ENCODE data around the gene NFATC2. TPM values are rescaled to one million over a fixed set of nuclear protein-coding genes. Genes with fewer than 3 reads are reported as not detected.

The NFATC2 gene
- total RNA-seq, 2 donors from 2014 or later, result 5.8 to 7.3 TPM

GRCh38 chr20:51526754-51527153 lies 15.8 kb downstream of the NFATC2 start:
- TF ChIP-seq CTCF (IDR thresholded peaks at IDR 0.05), result no peak
- Histone ChIP-seq H3K4me3 (no peak overlapping the region), H3K9ac (ENCODE audit: low read depth in 2 of 2, low read length in 2 of 2) (no peak overlapping the region), H3K36me3 (no peaks in the 10 kb centered on the region), H3K27ac (no peak overlapping the region), H3K9me3 (no peaks in the 10 kb centered on the region), H3K4me1 (no peaks in the 10 kb centered on the region), H3K27me3 (no peaks in the 10 kb centered on the region)
- no peak for DNase-seq
- intact Hi-C loops (cut with DNase I), result no loop called here

GRCh38 chr20:51526106-51526470 lies 16.4 kb downstream of the NFATC2 start:
- intact Hi-C loops (cut with DNase I), result no loop called here
- H3K4me1 ChIP-seq, result no peaks in the 10 kb centered on the region
- no peak for DNase-seq
- H3K36me3 ChIP-seq, result no peaks in the 10 kb centered on the region
- no peak overlapping the region for H3K9ac ChIP-seq (ENCODE audit: low read depth in 2 of 2, low read length in 2 of 2)
- no peak overlapping the region for H3K4me3 ChIP-seq
- no peaks in the 10 kb centered on the region for H3K27me3 ChIP-seq
- H3K9me3 ChIP-seq, result no peaks in the 10 kb centered on the region
- TF ChIP-seq CTCF (IDR thresholded peaks at IDR 0.05), result no peak
- peak overlapping the region; percentile 7 for H3K27ac ChIP-seq

GRCh38 chr20:51525241-51526105 lies 17.0 kb downstream of the NFATC2 start:
- Histone ChIP-seq H3K4me3 (no peak overlapping the region), H3K9ac (ENCODE audit: low read depth in 2 of 2, low read length in 2 of 2) (no peak overlapping the region), H3K4me1 (no peaks in the 10 kb centered on the region), H3K27ac (no peak overlapping the region), H3K27me3 (no peaks in the 10 kb centered on the region), H3K36me3 (no peaks in the 10 kb centered on the region), H3K9me3 (no peaks in the 10 kb centered on the region)
- DNase-seq, result peak; percentile 30
- intact Hi-C loops (cut with DNase I), result no loop called here
- TF ChIP-seq CTCF (IDR thresholded peaks at IDR 0.05), result no peak

- DNase-seq, result no peak
- TF ChIP-seq CTCF (IDR thresholded peaks at IDR 0.05), result no peak
- Histone ChIP-seq H3K27me3 (no peaks in the 10 kb centered on the region), H3K36me3 (no peaks in the 10 kb centered on the region), H3K9ac (ENCODE audit: low read depth in 2 of 2, low read length in 2 of 2) (no peak overlapping the region), H3K4me3 (no peak overlapping the region), H3K27ac (no peak overlapping the region), H3K9me3 (no peaks in the 10 kb centered on the region), H3K4me1 (no peaks in the 10 kb centered on the region)
- intact Hi-C loops (cut with DNase I), result no loop called here
Observed at GRCh38 chr20:51523276-51524013, 19.1 kb downstream of the NFATC2 start.

GRCh38 chr20:51522207-51522606 lies 20.3 kb downstream of the NFATC2 start:
- H3K9ac ChIP-seq (ENCODE audit: low read depth in 2 of 2, low read length in 2 of 2), result no peak overlapping the region

More at GRCh38 chr20:51522207-51522606, 20.3 kb downstream of the NFATC2 start:
- Histone ChIP-seq H3K9me3 (no peaks in the 10 kb centered on the region), H3K36me3 (no peaks in the 10 kb centered on the region), H3K4me3 (no peak overlapping the region), H3K27ac (no peak overlapping the region), H3K27me3 (no peaks in the 10 kb centered on the region), H3K4me1 (no peaks in the 10 kb centered on the region)
- no peak for DNase-seq
- intact Hi-C loops (cut with DNase I), result no loop called here
- TF ChIP-seq CTCF (IDR thresholded peaks at IDR 0.05), result no peak
